GM12878 (cell line): ENCODE results near the gene PELI1. TPM values are rescaled to one million over a fixed set of nuclear protein-coding genes. Genes with fewer than 3 reads are reported as not detected.

ENCODE experiments used
- ATAC-seq: fragments of 200-7000 bp; cut with Tn5 transposase; 3 replicates; pipeline ENCODE4 v1.9.1; 2020; ENCODE audit warnings: mild to moderate bottlenecking, moderate library complexity
- BruUV-seq: library from RNA; stranded (reverse); fragments of 400-500 nt; replicated peaks from 2 replicates; lab custom pipeline; 2021; lab: Mats Ljungman, UMichigan
- CTCF ChIA-PET: fragments of 300-600 bp; sonication (Branson Sonifier 250); formaldehyde crosslinking; extraction: SDS; loops from one replicate; lab custom pipeline; 2021; ENCODE audit warnings: inconsistent platforms; lab: Yijun Ruan, JAX
- POLR2A ChIA-PET: fragments of 350-600 bp; formaldehyde crosslinking; extraction: SDS; loops from one replicate; lab custom pipeline; 2021; ENCODE audit warnings: inconsistent platforms; lab: Charles Lee
- RAD21 ChIA-PET: fragments of 300-600 bp; sonication (Branson Sonifier 250); formaldehyde crosslinking; loops from one replicate; lab custom pipeline; 2023; ENCODE audit warnings: antibody characterized with exemption; ENCODE audit not compliant: unreplicated experiment; lab: Charles Lee
- SMC1A ChIA-PET: fragments of 300-600 bp; sonication (Branson Sonifier 250); formaldehyde crosslinking; loops from one replicate; lab custom pipeline; 2023; ENCODE audit not compliant: unreplicated experiment, uncharacterized antibody; lab: Charles Lee
- DNase-seq: peaks from one replicate; pipeline ENCODE4 v3.0.0-alpha.2; 2011; ENCODE audit warnings: low read depth, low spot score
- FAIRE-seq: peaks from 3 replicates; lab custom pipeline; 2011; peaks lifted over from hg19 to GRCh38; lab: Jason Lieb, UNC
- H2AFZ ChIP-seq: 2 replicates; pipeline ENCODE4 v1.6.0; 2011; ENCODE audit warnings: low read depth, low read length, control low read depth; ENCODE audit not compliant: control insufficient read depth
- H3K27ac ChIP-seq: 2 replicates; pipeline ENCODE4 v1.5.1; 2011; ENCODE audit warnings: control low read depth; ENCODE audit not compliant: control insufficient read depth, insufficient read depth
- H3K27me3 ChIP-seq, 2 experiments: replicated peaks in 1 of 2; 2 replicates each; pipeline versions ENCODE4 v1.6.0 to v1.6.1; 2011; ENCODE audit warnings: low read length in 1 of 2; ENCODE audit not compliant: control insufficient read depth in 2 of 2, insufficient read depth in 2 of 2
- H3K36me3 ChIP-seq, 2 experiments: 2 replicates each; pipeline ENCODE4 v1.5.1; 2011; ENCODE audit warnings: low read length in 1 of 2; ENCODE audit not compliant: control insufficient read depth in 2 of 2, insufficient read depth in 2 of 2
- H3K4me1 ChIP-seq: 2 replicates; pipeline ENCODE4 v1.6.1; 2011; ENCODE audit warnings: mild to moderate bottlenecking, low read length, moderate library complexity, mixed read lengths; ENCODE audit not compliant: control insufficient read depth, insufficient read depth
- H3K4me2 ChIP-seq: 2 replicates; pipeline ENCODE4 v1.6.0; 2011; ENCODE audit warnings: control low read depth; ENCODE audit not compliant: control insufficient read depth, insufficient read depth
- H3K4me3 ChIP-seq: fragments of 200-600 bp; sonication (generic); 2 replicates; pipeline ENCODE4 v1.5.1; 2016
- H3K79me2 ChIP-seq: 2 replicates; pipeline ENCODE4 v1.6.0; 2011; ENCODE audit warnings: low read length; ENCODE audit not compliant: control insufficient read depth, insufficient read depth
- H3K9ac ChIP-seq: 2 replicates; pipeline ENCODE4 v1.8.0; 2011; ENCODE audit warnings: low read length, control low read depth, mixed read lengths; ENCODE audit not compliant: control insufficient read depth, insufficient read depth
- H3K9me3 ChIP-seq: replicated peaks from 3 replicates; pipeline ENCODE4 v1.5.1; 2011; ENCODE audit warnings: mild to moderate bottlenecking, low read length; ENCODE audit not compliant: control insufficient read depth, insufficient read depth
- H4K20me1 ChIP-seq: 2 replicates; pipeline ENCODE4 v1.6.0; 2011; ENCODE audit not compliant: control insufficient read depth, insufficient read depth
- BCL11A ChIP-seq: IDR thresholded peaks from 2 replicates; pipeline ENCODE4 v1.6.1; 2011; ENCODE audit warnings: low read depth, low read length
- BRCA1 ChIP-seq: IDR thresholded peaks from 2 replicates; pipeline ENCODE4 v1.6.1; 2011; ENCODE audit warnings: low read depth, low read length, improper control_type of control experiment
- MYC ChIP-seq: IDR thresholded peaks from 2 replicates; pipeline ENCODE4 v1.6.1; 2011; ENCODE audit warnings: mild to moderate bottlenecking, low read length, moderate library complexity, inconsistent platforms; ENCODE audit not compliant: insufficient read depth, insufficient replicate concordance, insufficient read length, severe bottlenecking
- PKNOX1 ChIP-seq: fragments of 450-650 bp; IDR thresholded peaks from 2 replicates; pipeline ENCODE4 v1.6.1; 2016; ENCODE audit warnings: mild to moderate bottlenecking
- PRDM15 ChIP-seq: fragments of 450-650 bp; formaldehyde crosslinking; IDR thresholded peaks from 2 replicates; pipeline ENCODE4 v1.4.0; 2020; ENCODE audit warnings: mild to moderate bottlenecking, moderate library complexity
- RELA ChIP-seq: fragments of 450-650 bp; IDR thresholded peaks from 2 replicates; pipeline ENCODE4 v1.8.0; 2014; ENCODE audit warnings: borderline replicate concordance; ENCODE audit not compliant: partially characterized antibody
- REST ChIP-seq: IDR thresholded peaks from 2 replicates; pipeline ENCODE4 v1.6.1; 2012; ENCODE audit warnings: mild to moderate bottlenecking, low read depth, low read length
- SUPT20H ChIP-seq: IDR thresholded peaks from 2 replicates; pipeline ENCODE4 v1.6.1; 2011; ENCODE audit warnings: low read depth, mild to moderate bottlenecking, low read length, moderate library complexity, borderline replicate concordance; ENCODE audit not compliant: control insufficient read depth
- ZNF384 ChIP-seq: IDR thresholded peaks from 2 replicates; pipeline ENCODE4 v1.6.1; 2012; ENCODE audit warnings: low read depth, mild to moderate bottlenecking, low read length, improper control_type of control experiment, borderline replicate concordance
- WGBS: methylation state at CpG from one replicate; pipeline ENCODE4 v1.1.6; 2016; ENCODE audit warnings: low lambda C conversion rate; ENCODE audit not compliant: insufficient replicate concordance, insufficient coverage; ENCODE audit errors: missing lambda C conversion rate; 5-methylcytosine and 5-hydroxymethylcytosine counted together
- in situ Hi-C: fragments of 300-500 bp; cut with MboI; formaldehyde crosslinking; loops from 9 replicates; pipeline ENCODE4 v1.14.3; 2018; ENCODE audit warnings: mixed read lengths
- intact Hi-C: fragments of 100-400 bp; cut with micrococcal nuclease; formaldehyde crosslinking; loops from one replicate; pipeline ENCODE4 v1.14.2; 2022; ENCODE audit not compliant: unreplicated experiment
- polyA plus RNA-seq, 11 experiments: library from polyadenylated mRNA; depleted of rRNA in 4 of 11; unstranded in 6 of 11; stranded (reverse) in 5 of 11; fragments of >200 nt; fragmentation: Nextera tagmentation in 4 of 11; fragmentation: Illumina TruSeq in 1 of 11; extraction: Ambion mirVana in 4 of 11; extraction: Trizol in 1 of 11; gene quantifications; 1 replicate in 1 of 11; 2 replicates in 10 of 11; pipeline versions ENCODE4 v1.2.1 to v1.2.3, GENCODE V29; 2011 to 2016; ENCODE audit warnings: inconsistent platforms in 2 of 11, missing spikeins in 2 of 11, low read depth in 1 of 11
- total RNA-seq, 4 experiments: library from RNA; depleted of rRNA in 3 of 4; stranded (reverse); fragments of >200 nt in 3 of 4; fragmentation: Illumina TruSeq in 1 of 4; extraction: Trizol in 1 of 4; gene quantifications; 2 replicates each; pipeline versions ENCODE4 v1.2.1 to v1.2.3, GENCODE V29; 2013 to 2021
- TF ChIP-seq, protein P1 (sequence below): fragments of 450-650 bp; IDR thresholded peaks from 2 replicates; pipeline ENCODE4 v1.6.1; 2017; ENCODE audit warnings: mild to moderate bottlenecking

Gene PELI1
- total and polyA plus RNA-seq, 10 of the 15 experiments (the other 5 are each of a cell fraction or from before 2014, with no cell fraction given) = 12.1 to 92.0 (median 39.8) TPM

- SMC1A ChIA-PET = interaction anchor here (0.8 to 1.5 kb wide), 3 partner anchors 57 to 163 kb away, joined by 3 to 4 read pairs (median 3); no protein-coding TSS in a partner anchor
- intact Hi-C loops (no loop called here), in situ Hi-C loops (no loop called here)
- H3K36me3 ChIP-seq = no peaks in the 10 kb centered on the region
- CTCF ChIA-PET = interaction anchor here (1.0 kb wide), 1 partner anchor 322 kb away, joined by 3 read pairs; no protein-coding TSS in a partner anchor
- 0% methylated on average over 1 of the region's 1 CpG for WGBS
- no peak overlapping the region for H3K27ac ChIP-seq
- no peak overlapping the region for H3K9ac ChIP-seq
- DNase-seq (no peak), FAIRE-seq (no peak), ATAC-seq (no peak)
- H3K9me3 ChIP-seq = no peaks in the 10 kb centered on the region
- POLR2A ChIA-PET = interaction anchor here (1.1 kb wide), 1 partner anchor 13 kb away, joined by 3 read pairs; no protein-coding TSS in a partner anchor
- no peaks in the 10 kb centered on the region for H3K27me3 ChIP-seq
- RAD21 ChIA-PET = no interaction called here
- BruUV-seq = no TSS peak
- H3K4me3 ChIP-seq = no peak overlapping the region
- no peaks in the 10 kb centered on the region for H4K20me1 ChIP-seq
- no peaks in the 10 kb centered on the region for H3K4me1 ChIP-seq
- TF ChIP-seq SUPT20H = no peak
- no peak for TF ChIP-seq BCL11A
- no peak for TF ChIP-seq PRDM15 (CRISPR knock-in tag)
- no peak for TF ChIP-seq MYC
- TF ChIP-seq REST = no peak
- TF ChIP-seq RELA = no peak
- no peak for TF ChIP-seq BRCA1
- TF ChIP-seq, protein P1, sequence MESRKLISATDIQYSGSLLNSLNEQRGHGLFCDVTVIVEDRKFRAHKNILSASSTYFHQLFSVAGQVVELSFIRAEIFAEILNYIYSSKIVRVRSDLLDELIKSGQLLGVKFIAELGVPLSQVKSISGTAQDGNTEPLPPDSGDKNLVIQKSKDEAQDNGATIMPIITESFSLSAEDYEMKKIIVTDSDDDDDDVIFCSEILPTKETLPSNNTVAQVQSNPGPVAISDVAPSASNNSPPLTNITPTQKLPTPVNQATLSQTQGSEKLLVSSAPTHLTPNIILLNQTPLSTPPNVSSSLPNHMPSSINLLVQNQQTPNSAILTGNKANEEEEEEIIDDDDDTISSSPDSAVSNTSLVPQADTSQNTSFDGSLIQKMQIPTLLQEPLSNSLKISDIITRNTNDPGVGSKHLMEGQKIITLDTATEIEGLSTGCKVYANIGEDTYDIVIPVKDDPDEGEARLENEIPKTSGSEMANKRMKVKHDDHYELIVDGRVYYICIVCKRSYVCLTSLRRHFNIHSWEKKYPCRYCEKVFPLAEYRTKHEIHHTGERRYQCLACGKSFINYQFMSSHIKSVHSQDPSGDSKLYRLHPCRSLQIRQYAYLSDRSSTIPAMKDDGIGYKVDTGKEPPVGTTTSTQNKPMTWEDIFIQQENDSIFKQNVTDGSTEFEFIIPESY = no peak
- no peak for TF ChIP-seq PKNOX1
- TF ChIP-seq ZNF384 = no peak
- no peak overlapping the region for H2AFZ ChIP-seq
- no peaks in the 10 kb centered on the region for H3K79me2 ChIP-seq
- no peak overlapping the region for H3K4me2 ChIP-seq
These were observed 21.5 kb upstream of the PELI1 start for GRCh38 chr2:64165706-64166105.
